Fibroblast of skin of left quadriceps (primary cell): Measurements from ENCODE around the gene MBOAT1.

Experiments used
- DNase-seq, 2 experiments: peaks; one replicate each; pipeline ENCODE4 v3.0.0-alpha.2; 2013; ENCODE audit warnings: low read depth in 2 of 2

The MBOAT1 gene

GRCh38 chr6:20234136-20234535, 21.9 kb upstream of the MBOAT1 start:
- DNase-seq: no peak

- no peak for DNase-seq
These were observed 20.9 kb upstream of the MBOAT1 start for GRCh38 chr6:20233007-20233730.

GRCh38 chr6:20232188-20232587, 19.9 kb upstream of the MBOAT1 start:
- DNase-seq: no peak

GRCh38 chr6:20230401-20231119, 18.3 kb upstream of the MBOAT1 start:
- DNase-seq: no peak

GRCh38 chr6:20229881-20230280, 17.6 kb upstream of the MBOAT1 start:
- no peak for DNase-seq

GRCh38 chr6:20227350-20227749, 15.1 kb upstream of the MBOAT1 start:
- DNase-seq: no peak

- DNase-seq: no peak
These were observed 10.9 kb upstream of the MBOAT1 start for GRCh38 chr6:20223141-20223540.

GRCh38 chr6:20221421-20221820, 9.2 kb upstream of the MBOAT1 start:
- DNase-seq: no peak

GRCh38 chr6:20220359-20220758, 8.1 kb upstream of the MBOAT1 start:
- DNase-seq: no peak

- no peak for DNase-seq
These were observed 5.6 kb upstream of the MBOAT1 start for GRCh38 chr6:20217891-20218290.

- no peak for DNase-seq
These were observed 5.1 kb upstream of the MBOAT1 start for GRCh38 chr6:20217324-20217855.

- DNase-seq: no peak
These were observed 3.0 kb upstream of the MBOAT1 start for GRCh38 chr6:20215310-20215709.

GRCh38 chr6:20213271-20213798, 1.1 kb upstream of the MBOAT1 start:
- no peak for DNase-seq

- DNase-seq: peak; percentile 7
These were observed 303 bp downstream of the MBOAT1 start for GRCh38 chr6:20211941-20212391.

GRCh38 chr6:20211037-20211940, 980 bp downstream of the MBOAT1 start:
- DNase-seq: no peak

- DNase-seq: no peak
These were observed 2.1 kb downstream of the MBOAT1 start for GRCh38 chr6:20210158-20210557.

- no peak for DNase-seq
These were observed 3.4 kb downstream of the MBOAT1 start for GRCh38 chr6:20208687-20209378.

- DNase-seq: no peak
These were observed 5.2 kb downstream of the MBOAT1 start for GRCh38 chr6:20207088-20207418.

GRCh38 chr6:20205722-20206161, 6.5 kb downstream of the MBOAT1 start:
- DNase-seq: no peak

- no peak for DNase-seq
These were observed 7.8 kb downstream of the MBOAT1 start for GRCh38 chr6:20204512-20204894.
